DND-41 (cell line): ENCODE results near the gene ATXN2.

Experiments used
- ATAC-seq: fragments of 200-7000 bp; cut with Tn5 transposase; 3 replicates; pipeline ENCODE4 v1.9.1; 2021; ENCODE audit warnings: low read depth; ENCODE audit not compliant: insufficient read depth
- DNase-seq: peaks from one replicate; pipeline ENCODE4 v3.0.0-alpha.2; 2020
- H2AFZ ChIP-seq: 2 replicates; pipeline ENCODE4 v1.6.0; 2012; ENCODE audit warnings: low read depth, low read length
- H3K27ac ChIP-seq: 2 replicates; pipeline ENCODE4 v1.5.1; 2012; ENCODE audit warnings: low read length, inconsistent platforms
- H3K27me3 ChIP-seq: fragments of 200-600 bp; sonication (generic); 2 replicates; pipeline ENCODE4 v1.6.0; 2012; ENCODE audit warnings: low read length, mild to moderate bottlenecking, inconsistent platforms; ENCODE audit not compliant: insufficient read depth, poor library complexity
- H3K36me3 ChIP-seq: 2 replicates; pipeline ENCODE4 v1.5.1; 2012; ENCODE audit warnings: low read length, inconsistent platforms; ENCODE audit not compliant: insufficient read depth
- H3K4me1 ChIP-seq: 2 replicates; pipeline ENCODE4 v1.5.1; 2012; ENCODE audit warnings: mild to moderate bottlenecking, low read length; ENCODE audit not compliant: insufficient read depth
- H3K4me2 ChIP-seq: 2 replicates; pipeline ENCODE4 v1.6.0; 2012; ENCODE audit warnings: mild to moderate bottlenecking, moderate library complexity, low read length, inconsistent platforms; ENCODE audit not compliant: insufficient read depth
- H3K4me3 ChIP-seq, 2 experiments: fragments of 200-600 bp in 1 of 2; shearing (Covaris generic) in 1 of 2; 2 replicates each; pipeline ENCODE4 v1.5.1; 2012 to 2016; ENCODE audit warnings: inconsistent platforms in 2 of 2, low read length in 2 of 2, mild to moderate bottlenecking in 2 of 2, low read depth in 1 of 2, moderate library complexity in 1 of 2
- H3K79me2 ChIP-seq: 2 replicates; pipeline ENCODE4 v1.6.0; 2012; ENCODE audit warnings: low read length, inconsistent platforms; ENCODE audit not compliant: insufficient read depth
- H3K9ac ChIP-seq: 2 replicates; pipeline ENCODE4 v1.6.0; 2012; ENCODE audit warnings: low read depth, mild to moderate bottlenecking, inconsistent platforms, low read length, moderate library complexity
- H3K9me3 ChIP-seq: 2 replicates; pipeline ENCODE4 v1.5.1; 2012; ENCODE audit warnings: low read length, moderate library complexity, mild to moderate bottlenecking, inconsistent platforms; ENCODE audit not compliant: insufficient read depth, severe bottlenecking
- H4K20me1 ChIP-seq: 2 replicates; pipeline ENCODE4 v1.6.0; 2012; ENCODE audit warnings: low read length; ENCODE audit not compliant: insufficient read depth
- EZH2 ChIP-seq: IDR thresholded peaks from 3 replicates; pipeline ENCODE4 v1.6.1; 2012; ENCODE audit warnings: borderline replicate concordance, low read depth, mild to moderate bottlenecking, moderate library complexity, low read length, inconsistent platforms; ENCODE audit not compliant: severe bottlenecking
- TF ChIP-seq, protein P1 (sequence below): IDR thresholded peaks from 2 replicates; pipeline ENCODE4 v1.5.1; 2012; ENCODE audit warnings: borderline replicate concordance, low read length, moderate library complexity, mild to moderate bottlenecking; ENCODE audit not compliant: poor library complexity, severe bottlenecking; ENCODE audit errors: extremely low read depth

Gene ATXN2

DNA sequence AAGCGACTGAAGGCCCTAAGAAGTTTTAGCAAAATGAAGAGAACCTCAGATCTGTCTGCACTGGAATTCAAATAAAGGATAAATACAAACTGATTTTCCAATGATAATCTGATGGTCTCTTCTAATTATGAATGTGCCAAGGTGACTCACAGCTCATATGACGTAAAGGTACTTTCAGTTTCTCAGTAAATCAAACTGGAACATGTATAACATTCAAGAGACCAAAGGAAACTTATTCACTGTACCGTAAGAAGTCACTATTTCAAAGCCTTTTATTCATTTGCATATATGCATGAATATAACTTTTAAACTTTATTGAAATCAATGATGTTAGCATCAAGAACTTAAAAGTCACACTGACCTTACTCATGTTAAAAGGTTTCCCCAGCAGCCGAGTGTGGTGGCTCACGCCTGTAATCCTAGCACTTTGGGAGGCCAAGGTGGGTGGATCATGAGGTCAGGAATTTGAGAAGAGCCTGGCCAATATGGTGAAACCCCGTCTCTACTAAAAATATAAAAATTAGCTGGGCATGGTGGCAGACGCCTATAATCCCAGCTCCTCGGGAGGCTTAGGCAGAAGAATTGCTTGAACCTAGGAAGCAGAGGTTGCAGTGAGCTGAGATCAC, 52.2 kb downstream of the ATXN2 start:
- no peak overlapping the region for H3K4me3 ChIP-seq
- ATAC-seq (no peak), DNase-seq (no peak)
- no peak overlapping the region for H3K27ac ChIP-seq
- H3K36me3 ChIP-seq, result peaks cover 76% of the 10 kb centered on the region
- H3K27me3 ChIP-seq, result no peaks in the 10 kb centered on the region
- H4K20me1 ChIP-seq, result no peaks in the 10 kb centered on the region
- no peaks in the 10 kb centered on the region for H3K4me1 ChIP-seq
- H2AFZ ChIP-seq, result no peak overlapping the region
- no peak overlapping the region for H3K9ac ChIP-seq
- H3K9me3 ChIP-seq, result no peaks in the 10 kb centered on the region
- TF ChIP-seq, protein P1, sequence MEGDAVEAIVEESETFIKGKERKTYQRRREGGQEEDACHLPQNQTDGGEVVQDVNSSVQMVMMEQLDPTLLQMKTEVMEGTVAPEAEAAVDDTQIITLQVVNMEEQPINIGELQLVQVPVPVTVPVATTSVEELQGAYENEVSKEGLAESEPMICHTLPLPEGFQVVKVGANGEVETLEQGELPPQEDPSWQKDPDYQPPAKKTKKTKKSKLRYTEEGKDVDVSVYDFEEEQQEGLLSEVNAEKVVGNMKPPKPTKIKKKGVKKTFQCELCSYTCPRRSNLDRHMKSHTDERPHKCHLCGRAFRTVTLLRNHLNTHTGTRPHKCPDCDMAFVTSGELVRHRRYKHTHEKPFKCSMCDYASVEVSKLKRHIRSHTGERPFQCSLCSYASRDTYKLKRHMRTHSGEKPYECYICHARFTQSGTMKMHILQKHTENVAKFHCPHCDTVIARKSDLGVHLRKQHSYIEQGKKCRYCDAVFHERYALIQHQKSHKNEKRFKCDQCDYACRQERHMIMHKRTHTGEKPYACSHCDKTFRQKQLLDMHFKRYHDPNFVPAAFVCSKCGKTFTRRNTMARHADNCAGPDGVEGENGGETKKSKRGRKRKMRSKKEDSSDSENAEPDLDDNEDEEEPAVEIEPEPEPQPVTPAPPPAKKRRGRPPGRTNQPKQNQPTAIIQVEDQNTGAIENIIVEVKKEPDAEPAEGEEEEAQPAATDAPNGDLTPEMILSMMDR, result no peak
- H3K79me2 ChIP-seq, result peaks cover 2% of the 10 kb centered on the region; the same call in 1 of the 2 replicates
- no peak overlapping the region for H3K4me2 ChIP-seq

DNA sequence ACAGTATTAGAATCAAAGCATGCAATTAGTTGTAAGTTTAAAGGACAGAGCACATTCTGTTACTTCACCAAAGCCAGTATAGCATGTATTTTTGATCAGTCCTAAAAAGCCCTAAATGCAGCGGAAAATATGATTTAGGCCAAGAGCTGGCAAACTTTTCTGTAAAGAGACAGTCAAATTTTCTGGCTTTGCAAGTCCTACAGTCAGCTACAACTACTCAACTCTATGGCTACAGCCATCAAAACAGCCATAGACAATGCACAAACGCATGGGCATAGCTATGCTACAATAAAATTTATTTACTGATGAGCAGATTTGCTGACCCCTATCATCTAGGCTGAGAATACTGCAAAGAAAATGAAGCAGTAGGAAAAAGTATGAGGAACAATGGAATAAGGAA, 52.9 kb downstream of the ATXN2 start:
- Histone ChIP-seq H4K20me1 (no peaks in the 10 kb centered on the region), H3K4me1 (no peaks in the 10 kb centered on the region), H3K79me2 (peaks cover 2% of the 10 kb centered on the region; the same call in 1 of the 2 replicates), H3K27ac (no peak overlapping the region), H3K36me3 (peaks cover 73% of the 10 kb centered on the region), H3K9me3 (no peaks in the 10 kb centered on the region), H2AFZ (no peak overlapping the region), H3K9ac (no peak overlapping the region), H3K27me3 (no peaks in the 10 kb centered on the region), H3K4me2 (no peak overlapping the region), H3K4me3 (no peak overlapping the region; a peak in 1 of 4 replicates)
- ATAC-seq, result no peak
- TF ChIP-seq, protein P1, result no peak
- no peak for TF ChIP-seq EZH2
- DNase-seq, result no peak

DNA sequence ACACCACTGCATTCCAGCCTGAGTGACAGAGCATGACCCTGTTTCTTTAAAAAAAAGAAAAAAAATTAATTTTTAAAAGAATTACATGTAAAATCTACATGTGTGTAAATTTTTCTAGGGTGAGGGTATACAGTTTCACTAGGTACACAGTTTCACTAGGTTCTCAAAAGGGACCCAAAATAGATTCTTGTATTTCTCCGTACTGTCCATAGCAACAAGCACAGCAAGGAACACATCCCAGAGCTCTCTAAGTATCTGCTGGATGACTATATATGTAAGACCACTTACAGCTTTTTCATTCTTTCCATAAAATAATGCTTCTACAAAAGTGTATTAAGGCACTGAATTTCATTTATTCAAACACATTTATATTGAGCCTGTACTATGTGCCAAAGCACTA, 55.1 kb downstream of the ATXN2 start:
- Histone ChIP-seq H4K20me1 (no peaks in the 10 kb centered on the region), H3K9me3 (no peaks in the 10 kb centered on the region), H3K4me1 (no peaks in the 10 kb centered on the region), H3K27ac (no peak overlapping the region), H3K9ac (no peak overlapping the region), H3K4me3 (no peak overlapping the region), H3K27me3 (no peaks in the 10 kb centered on the region), H2AFZ (no peak overlapping the region), H3K4me2 (no peak overlapping the region), H3K36me3 (peaks cover 63% of the 10 kb centered on the region), H3K79me2 (peaks cover 2% of the 10 kb centered on the region; the same call in 1 of the 2 replicates)
- no peak for ATAC-seq
- DNase-seq, result no peak
- no peak for TF ChIP-seq EZH2
- TF ChIP-seq, protein P1, result no peak
